Neural crest cell (in vitro differentiated cells): ENCODE results near the gene CLDN19. TPM values are rescaled to one million over a fixed set of nuclear protein-coding genes. Genes with fewer than 3 reads are reported as not detected.
A peak's percentile ranks its signal among the peaks of the same experiment; 100 is the strongest.
"Not testable (repeated sequence)": the region's sequence is repeated elsewhere in the genome, so short reads cannot be mapped to it uniquely, and the experiment has no call there.

ENCODE experiments used
- DNase-seq: peaks from one replicate; pipeline ENCODE4 v3.0.0; 2021; ENCODE audit warnings: low read depth, mixed read lengths, low spot score
- H3K27ac Mint-ChIP-seq: one replicate; pipeline ENCODE4 v1.8.0; 2021; ENCODE audit warnings: mild to moderate bottlenecking, mixed read lengths; ENCODE audit not compliant: unreplicated experiment
- H3K27me3 Mint-ChIP-seq: 2 replicates; pipeline ENCODE4 v1.8.0; 2021; ENCODE audit warnings: low read depth, mild to moderate bottlenecking, mixed read lengths
- H3K36me3 Mint-ChIP-seq: 2 replicates; pipeline ENCODE4 v1.8.0; 2021; ENCODE audit warnings: low read depth, mild to moderate bottlenecking, mixed read lengths
- H3K4me1 Mint-ChIP-seq: 2 replicates; pipeline ENCODE4 v1.8.0; 2021; ENCODE audit warnings: mixed read lengths
- H3K4me3 Mint-ChIP-seq: one replicate; pipeline ENCODE4 v1.8.0; 2021; ENCODE audit warnings: mild to moderate bottlenecking, mixed read lengths
- H3K9me3 Mint-ChIP-seq: 2 replicates; pipeline ENCODE4 v1.8.0; 2021; ENCODE audit warnings: mixed read lengths
- CTCF ChIP-seq: fragments of 200-600 bp; sonication (generic); conservative IDR thresholded peaks from 2 replicates; pipeline ENCODE4 v1.5.0; 2021; ENCODE audit warnings: antibody characterized with exemption, mild to moderate bottlenecking
- total RNA-seq: library from RNA; stranded (reverse); gene quantifications from 2 replicates; pipeline ENCODE4 v1.2.1, GENCODE V29; 2021

Gene CLDN19
- total RNA-seq, 1 donor from 2014 or later: 0.19 TPM

- no peak for TF ChIP-seq CTCF
- no peaks in the 10 kb centered on the region for H3K27me3 Mint-ChIP-seq
- no peak overlapping the region for H3K4me3 Mint-ChIP-seq
- no peak overlapping the region for H3K27ac Mint-ChIP-seq
- no peaks in the 10 kb centered on the region for H3K4me1 Mint-ChIP-seq
- no peaks in the 10 kb centered on the region for H3K36me3 Mint-ChIP-seq
- no peak for DNase-seq
- no peaks in the 10 kb centered on the region for H3K9me3 Mint-ChIP-seq
These were observed 10.0 kb downstream of the CLDN19 start for GRCh38 chr1:42730002-42730401.

GRCh38 chr1:42725820-42726219 lies 14.2 kb downstream of the CLDN19 start:
- H3K4me1 Mint-ChIP-seq, H3K36me3 Mint-ChIP-seq, H3K4me3 Mint-ChIP-seq: not testable (repeated sequence)

GRCh38 chr1:42723511-42723910 lies 16.5 kb downstream of the CLDN19 start:
- no peaks in the 10 kb centered on the region for H3K27me3 Mint-ChIP-seq
- no peak for TF ChIP-seq CTCF

More at GRCh38 chr1:42725820-42726219, 14.2 kb downstream of the CLDN19 start:
- H3K9me3 Mint-ChIP-seq, H3K27ac Mint-ChIP-seq, H3K27me3 Mint-ChIP-seq, DNase-seq: not testable (repeated sequence)

GRCh38 chr1:42722403-42722802 lies 17.6 kb downstream of the CLDN19 start:
- H3K27me3 Mint-ChIP-seq, H3K4me1 Mint-ChIP-seq, H3K9me3 Mint-ChIP-seq, H3K4me3 Mint-ChIP-seq, DNase-seq, H3K27ac Mint-ChIP-seq: not testable (repeated sequence)
- H3K36me3 Mint-ChIP-seq: peaks cover 14% of the 10 kb centered on the region

More at GRCh38 chr1:42723511-42723910, 16.5 kb downstream of the CLDN19 start:
- Mint-ChIP-seq H3K9me3 (no peaks in the 10 kb centered on the region), H3K4me1 (no peaks in the 10 kb centered on the region), H3K36me3 (peaks cover 8% of the 10 kb centered on the region), H3K27ac (peak overlapping the region; percentile 83), H3K4me3 (no peak overlapping the region)
- DNase-seq: no peak

GRCh38 chr1:42721926-42722325 lies 18.1 kb downstream of the CLDN19 start:
- H3K9me3 Mint-ChIP-seq: no peaks in the 10 kb centered on the region
- no peak for TF ChIP-seq CTCF
- DNase-seq: no peak
- no peak overlapping the region for H3K4me3 Mint-ChIP-seq
- no peak overlapping the region for H3K27ac Mint-ChIP-seq
- peaks cover 18% of the 10 kb centered on the region for H3K36me3 Mint-ChIP-seq
- no peaks in the 10 kb centered on the region for H3K27me3 Mint-ChIP-seq
- H3K4me1 Mint-ChIP-seq: no peaks in the 10 kb centered on the region

- no peak overlapping the region for H3K27ac Mint-ChIP-seq
- no peaks in the 10 kb centered on the region for H3K27me3 Mint-ChIP-seq
- H3K4me3 Mint-ChIP-seq: no peak overlapping the region
- no peak for TF ChIP-seq CTCF
- H3K4me1 Mint-ChIP-seq: no peaks in the 10 kb centered on the region
- DNase-seq: no peak
- peaks cover 23% of the 10 kb centered on the region for H3K36me3 Mint-ChIP-seq
- no peaks in the 10 kb centered on the region for H3K9me3 Mint-ChIP-seq
These were observed 19.2 kb downstream of the CLDN19 start for GRCh38 chr1:42720868-42721267.

- DNase-seq, H3K4me1 Mint-ChIP-seq, H3K9me3 Mint-ChIP-seq, H3K4me3 Mint-ChIP-seq, H3K27me3 Mint-ChIP-seq, H3K27ac Mint-ChIP-seq: not testable (repeated sequence)
- peaks cover 60% of the 10 kb centered on the region for H3K36me3 Mint-ChIP-seq
These were observed 25.6 kb downstream of the CLDN19 start for GRCh38 chr1:42714441-42714840.
